K562 (cell line): ENCODE measurements around the gene PRR35. TPM values are rescaled to one million over a fixed set of nuclear protein-coding genes. Genes with fewer than 3 reads are reported as not detected.
A peak's percentile ranks its signal among the peaks of the same experiment; 100 is the strongest.

Experiments used
- CBFA2T2 ChIP-seq: fragments of 450-650 bp; conservative IDR thresholded peaks from 2 replicates; pipeline ENCODE4 v1.6.1; 2017; ENCODE audit warnings: mild to moderate bottlenecking
- DACH1 ChIP-seq: fragments of 450-650 bp; IDR thresholded peaks from 2 replicates; pipeline ENCODE4 v1.6.1; 2018; ENCODE audit not compliant: partially characterized antibody
- EHMT2 ChIP-seq: fragments of 450-650 bp; IDR thresholded peaks from 2 replicates; pipeline ENCODE4 v1.6.1; 2018; ENCODE audit warnings: antibody characterized with exemption
- EP300 ChIP-seq: IDR thresholded peaks from 2 replicates; pipeline ENCODE4 v1.6.1; 2012; ENCODE audit warnings: low read length, improper control_type of control experiment
- GTF2F1 ChIP-seq: IDR thresholded peaks from 2 replicates; pipeline ENCODE4 v1.6.1; 2011; ENCODE audit warnings: low read depth, low read length, improper control_type of control experiment
- HDAC8 ChIP-seq: fragments of 450-650 bp; IDR thresholded peaks from 2 replicates; pipeline ENCODE4 v1.6.1; 2016; ENCODE audit warnings: mild to moderate bottlenecking, missing genetic modification characterization, moderate library complexity, missing compliant biosample characterization
- HOXB6 ChIP-seq: fragments of 250-450 bp; sonication (Bioruptor Pico); IDR thresholded peaks from 2 replicates; pipeline ENCODE4 v1.5.1; 2022; ENCODE audit warnings: mild to moderate bottlenecking, borderline replicate concordance
- JUNB ChIP-seq: fragments of 450-650 bp; formaldehyde crosslinking; conservative IDR thresholded peaks from 2 replicates; pipeline ENCODE4 v1.4.0; 2020; ENCODE audit warnings: mild to moderate bottlenecking
- KHSRP ChIP-seq: fragments of 450-650 bp; IDR thresholded peaks from 2 replicates; pipeline ENCODE4 v1.6.1; 2017
- MEIS2 ChIP-seq: fragments of 450-650 bp; IDR thresholded peaks from 2 replicates; pipeline ENCODE4 v1.6.1; 2014; ENCODE audit warnings: mild to moderate bottlenecking; ENCODE audit not compliant: partially characterized antibody
- MYNN ChIP-seq, 2 experiments: sonication (generic); formaldehyde crosslinking in 1 of 2; IDR thresholded peaks; 2 replicates each; pipeline versions ENCODE4 v1.5.0 to v1.6.1; 2016 to 2020; ENCODE audit warnings: antibody characterized with exemption in 1 of 2, missing genetic modification reagents in 1 of 2
- NCOA1 ChIP-seq: fragments of 450-650 bp; IDR thresholded peaks from 2 replicates; pipeline ENCODE4 v1.6.1; 2016; ENCODE audit warnings: low read depth
- NCOA4 ChIP-seq: fragments of 450-650 bp; IDR thresholded peaks from 2 replicates; pipeline ENCODE4 v1.6.1; 2018; ENCODE audit warnings: mild to moderate bottlenecking; ENCODE audit not compliant: partially characterized antibody
- NEUROD1 ChIP-seq: fragments of 150-350 bp; IDR thresholded peaks from 2 replicates; pipeline ENCODE4 v1.6.1; 2014; ENCODE audit warnings: borderline replicate concordance, low read length, low read depth; ENCODE audit not compliant: partially characterized antibody
- PCBP2 ChIP-seq: fragments of 200-400 bp; formaldehyde crosslinking; IDR thresholded peaks from 2 replicates; pipeline ENCODE4 v1.6.1; 2018; ENCODE audit warnings: low read length, low read depth, mild to moderate bottlenecking, moderate library complexity; ENCODE audit not compliant: poor library complexity, severe bottlenecking
- PYGO2 ChIP-seq: fragments of 450-650 bp; IDR thresholded peaks from 2 replicates; pipeline ENCODE4 v1.6.1; 2016; ENCODE audit warnings: mild to moderate bottlenecking, missing genetic modification characterization, moderate library complexity, missing compliant biosample characterization
- THRAP3 ChIP-seq: fragments of 450-650 bp; IDR thresholded peaks from 2 replicates; pipeline ENCODE4 v1.6.1; 2016; ENCODE audit warnings: mild to moderate bottlenecking, inconsistent platforms, borderline replicate concordance
- TOE1 ChIP-seq, 2 experiments: fragments of 450-650 bp in 1 of 2; sonication (generic) in 1 of 2; formaldehyde crosslinking in 1 of 2; IDR thresholded peaks; 2 replicates each; pipeline versions ENCODE4 v1.7.1 to v1.8.0; 2016 to 2022; ENCODE audit warnings: borderline replicate concordance in 2 of 2, mild to moderate bottlenecking in 2 of 2, antibody characterized with exemption in 1 of 2, inconsistent platforms in 1 of 2, low read depth in 1 of 2, missing genetic modification reagents in 1 of 2, moderate library complexity in 1 of 2
- ZBTB1 ChIP-seq: sonication (generic); formaldehyde crosslinking; IDR thresholded peaks from 2 replicates; pipeline ENCODE4 v1.8.1; 2023; ENCODE audit warnings: missing genetic modification reagents, low read depth, mild to moderate bottlenecking, borderline replicate concordance
- ZNF347 ChIP-seq: fragments of 450-650 bp; formaldehyde crosslinking; IDR thresholded peaks from 2 replicates; pipeline ENCODE4 v1.4.0; 2020; ENCODE audit warnings: low read depth, mild to moderate bottlenecking, moderate library complexity
- ZNF444 ChIP-seq: fragments of 250-450 bp; sonication (Bioruptor Pico); IDR thresholded peaks from 2 replicates; pipeline ENCODE4 v1.4.0; 2020; ENCODE audit warnings: mild to moderate bottlenecking, moderate library complexity
- ZNF507 ChIP-seq: conservative IDR thresholded peaks from 2 replicates; pipeline ENCODE4 v1.6.1; 2017; ENCODE audit warnings: missing genetic modification characterization, missing compliant biosample characterization
- ZNF584 ChIP-seq: fragments of 200-800 bp; sonication (Bioruptor generic); IDR thresholded peaks from 2 replicates; pipeline ENCODE4 v1.6.1; 2016; ENCODE audit warnings: low read depth, mild to moderate bottlenecking, missing genetic modification characterization, missing compliant biosample characterization
- ZNF696 ChIP-seq: fragments of 250-450 bp; sonication (Bioruptor Pico); conservative IDR thresholded peaks from 2 replicates; pipeline ENCODE4 v1.4.0; 2020; ENCODE audit warnings: mild to moderate bottlenecking, moderate library complexity
- polyA plus RNA-seq, 8 experiments: library from polyadenylated mRNA; depleted of rRNA in 4 of 8; stranded (reverse) in 5 of 8; unstranded in 3 of 8; fragments of >200 nt; fragmentation: Nextera tagmentation in 2 of 8; fragmentation: Illumina TruSeq in 1 of 8; extraction: Ambion mirVana in 2 of 8; extraction: Trizol in 1 of 8; gene quantifications; 2 replicates each; pipeline versions ENCODE4 v1.2.1 to v1.2.3, GENCODE V29; 2011 to 2014; ENCODE audit warnings: inconsistent platforms in 1 of 8, missing spikeins in 1 of 8
- total RNA-seq, 7 experiments: library from RNA; depleted of rRNA in 6 of 7; stranded (reverse); fragments of >200 nt in 6 of 7; fragmentation: Illumina TruSeq in 2 of 7; extraction: Trizol in 2 of 7; gene quantifications; 2 replicates each; pipeline versions ENCODE4 v1.2.1 to v1.2.3, GENCODE V29; 2011 to 2021; ENCODE audit warnings: low replicate concordance in 1 of 7
- TF ChIP-seq, protein P1 (sequence below): fragments of 450-650 bp; IDR thresholded peaks from 2 replicates; pipeline ENCODE4 v1.6.1; 2016; ENCODE audit warnings: borderline replicate concordance
- TF ChIP-seq, protein P2 (sequence below): fragments of 450-650 bp; IDR thresholded peaks from one replicate; pipeline ENCODE4 v1.6.1; 2018; ENCODE audit warnings: mild to moderate bottlenecking, moderate library complexity; ENCODE audit not compliant: partially characterized antibody
- TF ChIP-seq, protein P3 (sequence below), 2 experiments: fragments of 450-650 bp in 1 of 2; sonication (generic) in 1 of 2; formaldehyde crosslinking; conservative IDR thresholded peaks; 2 replicates each; pipeline versions ENCODE4 v1.4.0 to v1.8.1; 2020 to 2022; ENCODE audit warnings: mild to moderate bottlenecking in 1 of 2, missing genetic modification reagents in 1 of 2

Gene PRR35
- total and polyA plus RNA-seq, 9 of the 15 experiments (the other 6 are each of a cell fraction or from before 2014, with no cell fraction given) = 0.17 to 0.45 (median 0.21) TPM; not detected in 5

DNA sequence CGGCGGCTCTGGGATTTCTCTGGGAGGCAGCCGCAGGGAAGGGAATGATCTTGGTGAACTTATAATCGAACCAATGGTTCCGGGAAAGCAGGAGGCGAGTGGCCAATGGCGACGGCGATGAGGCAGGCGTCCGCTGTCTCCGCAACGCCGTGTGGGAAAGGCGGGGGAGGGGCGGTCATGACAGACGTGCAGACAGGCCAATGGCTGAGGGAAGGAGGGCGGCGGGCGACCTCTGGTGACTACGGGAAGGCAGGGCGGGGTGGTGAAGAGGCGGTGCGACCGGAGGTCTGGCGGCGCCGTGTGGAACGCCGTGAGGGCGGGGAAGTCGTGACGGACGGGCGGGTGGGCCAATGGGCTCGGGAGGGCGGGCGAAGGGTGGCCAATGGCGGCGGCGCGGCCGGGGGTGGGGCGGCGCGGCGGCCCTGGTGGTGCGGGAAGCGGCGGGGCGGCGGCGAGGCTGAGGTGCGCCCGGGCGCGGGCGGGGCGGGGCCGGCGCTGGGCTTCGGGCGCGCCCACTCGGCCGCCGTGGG is 29.5 kb downstream of the PRR35 start, which contains the start of gene RAB40C (continued):
- TF ChIP-seq THRAP3 = no peak
- no peak for TF ChIP-seq NCOA1
- TF ChIP-seq PCBP2 = no peak
- TF ChIP-seq GTF2F1 = no peak
- TF ChIP-seq, protein P1, sequence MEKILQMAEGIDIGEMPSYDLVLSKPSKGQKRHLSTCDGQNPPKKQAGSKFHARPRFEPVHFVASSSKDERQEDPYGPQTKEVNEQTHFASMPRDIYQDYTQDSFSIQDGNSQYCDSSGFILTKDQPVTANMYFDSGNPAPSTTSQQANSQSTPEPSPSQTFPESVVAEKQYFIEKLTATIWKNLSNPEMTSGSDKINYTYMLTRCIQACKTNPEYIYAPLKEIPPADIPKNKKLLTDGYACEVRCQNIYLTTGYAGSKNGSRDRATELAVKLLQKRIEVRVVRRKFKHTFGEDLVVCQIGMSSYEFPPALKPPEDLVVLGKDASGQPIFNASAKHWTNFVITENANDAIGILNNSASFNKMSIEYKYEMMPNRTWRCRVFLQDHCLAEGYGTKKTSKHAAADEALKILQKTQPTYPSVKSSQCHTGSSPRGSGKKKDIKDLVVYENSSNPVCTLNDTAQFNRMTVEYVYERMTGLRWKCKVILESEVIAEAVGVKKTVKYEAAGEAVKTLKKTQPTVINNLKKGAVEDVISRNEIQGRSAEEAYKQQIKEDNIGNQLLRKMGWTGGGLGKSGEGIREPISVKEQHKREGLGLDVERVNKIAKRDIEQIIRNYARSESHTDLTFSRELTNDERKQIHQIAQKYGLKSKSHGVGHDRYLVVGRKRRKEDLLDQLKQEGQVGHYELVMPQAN = 0 out of 2 replicates have a peak, but pooled peaks have one; percentile 7
- TF ChIP-seq ZNF696 (CRISPR knock-in tag) = no peak
- TF ChIP-seq EP300 = no peak; the same call in 1 of the 2 replicates
- TF ChIP-seq ZNF347 = no peak
- peak; percentile 38; the same call in 1 of the 2 replicates for TF ChIP-seq TOE1 (IDR thresholded peaks at IDR 0.05; ENCODE audit: borderline replicate concordance)
- TF ChIP-seq TOE1 (CRISPR knock-in tag; IDR thresholded peaks at IDR 0.05; ENCODE audit: borderline replicate concordance, low read depth) = no peak
- TF ChIP-seq, protein P2, sequence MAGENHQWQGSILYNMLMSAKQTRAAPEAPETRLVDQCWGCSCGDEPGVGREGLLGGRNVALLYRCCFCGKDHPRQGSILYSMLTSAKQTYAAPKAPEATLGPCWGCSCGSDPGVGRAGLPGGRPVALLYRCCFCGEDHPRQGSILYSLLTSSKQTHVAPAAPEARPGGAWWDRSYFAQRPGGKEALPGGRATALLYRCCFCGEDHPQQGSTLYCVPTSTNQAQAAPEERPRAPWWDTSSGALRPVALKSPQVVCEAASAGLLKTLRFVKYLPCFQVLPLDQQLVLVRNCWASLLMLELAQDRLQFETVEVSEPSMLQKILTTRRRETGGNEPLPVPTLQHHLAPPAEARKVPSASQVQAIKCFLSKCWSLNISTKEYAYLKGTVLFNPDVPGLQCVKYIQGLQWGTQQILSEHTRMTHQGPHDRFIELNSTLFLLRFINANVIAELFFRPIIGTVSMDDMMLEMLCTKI = no peak
- TF ChIP-seq PYGO2 (tag) = no peak
- TF ChIP-seq ZNF444 = no peak
- no peak for TF ChIP-seq HOXB6 (CRISPR knock-in tag)
- peak; percentile 31 for TF ChIP-seq MEIS2
- no peak for TF ChIP-seq ZNF507 (tag)
- no peak for TF ChIP-seq DACH1
- no peak for TF ChIP-seq MYNN (IDR thresholded peaks at IDR 0.05)
- no peak for TF ChIP-seq MYNN (CRISPR knock-in tag; IDR thresholded peaks at IDR 0.05)
- TF ChIP-seq, protein P3, sequence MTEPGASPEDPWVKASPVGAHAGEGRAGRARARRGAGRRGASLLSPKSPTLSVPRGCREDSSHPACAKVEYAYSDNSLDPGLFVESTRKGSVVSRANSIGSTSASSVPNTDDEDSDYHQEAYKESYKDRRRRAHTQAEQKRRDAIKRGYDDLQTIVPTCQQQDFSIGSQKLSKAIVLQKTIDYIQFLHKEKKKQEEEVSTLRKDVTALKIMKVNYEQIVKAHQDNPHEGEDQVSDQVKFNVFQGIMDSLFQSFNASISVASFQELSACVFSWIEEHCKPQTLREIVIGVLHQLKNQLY (CRISPR knock-in tag; conservative IDR thresholded peaks at IDR 0.05) = no peak
- no peak for TF ChIP-seq JUNB (CRISPR knock-in tag)
- TF ChIP-seq KHSRP = no peak
- TF ChIP-seq ZNF584 (CRISPR knock-in tag) = no peak
- no peak for TF ChIP-seq ZBTB1 (CRISPR knock-in tag)
- no peak for TF ChIP-seq CBFA2T2
- no peak for TF ChIP-seq HDAC8 (tag)
- TF ChIP-seq NCOA4 = no peak
- peak; percentile 83 for TF ChIP-seq NEUROD1
- no peak for TF ChIP-seq EHMT2
